Kidney epithelial cell (primary cell): ENCODE results near the gene SLC5A4. TPM values are rescaled to one million over a fixed set of nuclear protein-coding genes. Genes with fewer than 3 reads are reported as not detected.
A peak's percentile ranks its signal among the peaks of the same experiment; 100 is the strongest.

Experiments used
- DNase-seq: peaks from one replicate; pipeline ENCODE4 v3.0.0-alpha.2; 2010; ENCODE audit warnings: low read depth
- H3K27me3 ChIP-seq: 2 replicates; pipeline ENCODE4 v1.6.0; 2011; ENCODE audit warnings: low read length; ENCODE audit not compliant: control insufficient read depth, insufficient read depth
- H3K36me3 ChIP-seq: 2 replicates; pipeline ENCODE4 v1.5.1; 2011; ENCODE audit warnings: low read length; ENCODE audit not compliant: control insufficient read depth, insufficient read depth
- H3K4me3 ChIP-seq: 2 replicates; pipeline ENCODE4 v1.5.1; 2011; ENCODE audit warnings: low read depth, mild to moderate bottlenecking, control low read depth, low read length
- CTCF ChIP-seq: IDR thresholded peaks from 2 replicates; pipeline ENCODE4 v1.5.1; 2011; ENCODE audit warnings: mild to moderate bottlenecking, moderate library complexity, low read length, control low read depth, inconsistent platforms; ENCODE audit not compliant: insufficient read depth, poor library complexity, severe bottlenecking
- total RNA-seq: library from RNA; depleted of rRNA; stranded (reverse); fragments of >200 nt; gene quantifications from 2 replicates; pipeline ENCODE4 v1.2.3, GENCODE V29; 2015

Gene SLC5A4
- total RNA-seq, 1 donor from 2014 or later: 0.79 TPM

- H3K36me3 ChIP-seq: no peaks in the 10 kb centered on the region
- no peak for TF ChIP-seq CTCF
- H3K27me3 ChIP-seq: peaks cover 27% of the 10 kb centered on the region
- H3K4me3 ChIP-seq: peak within 1 kb of the TSS; percentile 15
- DNase-seq: no peak
Measured at GRCh38 chr22:32204856-32205722, 50.1 kb downstream of the SLC5A4 start, which contains the start of gene RFPL2. Gene RFPL2 (minus strand): TSS chr22:32205073. CDS start chr22:32202451, 2,622 bp downstream.

GRCh38 chr22:32204040-32204855, 50.9 kb downstream of the SLC5A4 start:
- peaks cover 27% of the 10 kb centered on the region for H3K27me3 ChIP-seq
- DNase-seq: no peak
- H3K36me3 ChIP-seq: no peaks in the 10 kb centered on the region
- peak overlapping the region; percentile 0 for H3K4me3 ChIP-seq
- TF ChIP-seq CTCF: no peak

GRCh38 chr22:32203181-32204039, 51.7 kb downstream of the SLC5A4 start:
- Histone ChIP-seq H3K27me3 (peaks cover 27% of the 10 kb centered on the region), H3K36me3 (no peaks in the 10 kb centered on the region), H3K4me3 (no peak overlapping the region)

GRCh38 chr22:32202539-32203180, 52.5 kb downstream of the SLC5A4 start:
- Histone ChIP-seq H3K27me3 (peaks cover 31% of the 10 kb centered on the region), H3K4me3 (no peak overlapping the region), H3K36me3 (no peaks in the 10 kb centered on the region)
- peak; percentile 21 for DNase-seq
- TF ChIP-seq CTCF: peak; percentile 80

More at GRCh38 chr22:32203181-32204039, 51.7 kb downstream of the SLC5A4 start:
- no peak for TF ChIP-seq CTCF
- DNase-seq: no peak

GRCh38 chr22:32202161-32202538, 53.0 kb downstream of the SLC5A4 start:
- DNase-seq: no peak
- no peaks in the 10 kb centered on the region for H3K36me3 ChIP-seq
- TF ChIP-seq CTCF: no peak
- no peak overlapping the region for H3K4me3 ChIP-seq
- H3K27me3 ChIP-seq: peaks cover 31% of the 10 kb centered on the region
